Suprapubic skin (tissue), 4 donors: ENCODE measurements around the gene KCTD3. TPM values are rescaled to one million over a fixed set of nuclear protein-coding genes. Genes with fewer than 3 reads are reported as not detected.

Experiments
- DNase-seq, 2 donors: peaks; one replicate each; pipeline ENCODE4 v3.0.0-alpha.2; 2019; ENCODE audit warnings: low spot score in 2 of 2
- H3K27ac ChIP-seq: fragments of 200-600 bp; sonication (generic); one replicate; pipeline ENCODE4 v1.5.1; 2019
- H3K27me3 ChIP-seq: fragments of 200-600 bp; sonication (generic); one replicate; pipeline ENCODE4 v1.5.1; 2019
- H3K36me3 ChIP-seq: fragments of 200-600 bp; sonication (generic); one replicate; pipeline ENCODE4 v1.5.1; 2019
- H3K4me1 ChIP-seq: fragments of 200-600 bp; sonication (generic); one replicate; pipeline ENCODE4 v1.5.1; 2019
- H3K4me3 ChIP-seq: fragments of 200-600 bp; sonication (generic); one replicate; pipeline ENCODE4 v1.5.1; 2019; ENCODE audit warnings: mild to moderate bottlenecking
- H3K9me3 ChIP-seq: fragments of 200-600 bp; sonication (generic); one replicate; pipeline ENCODE4 v1.5.1; 2019
- EP300 ChIP-seq: sonication (generic); formaldehyde crosslinking; IDR thresholded peaks from one replicate; pipeline ENCODE4 v1.6.1; 2017; ENCODE audit warnings: antibody characterized with exemption
- POLR2A ChIP-seq, 2 donors: fragments of 450-650 bp; IDR thresholded peaks; one replicate each; pipeline ENCODE4 v1.6.1; 2017; ENCODE audit warnings: antibody characterized with exemption in 2 of 2, mild to moderate bottlenecking in 2 of 2, moderate library complexity in 2 of 2
- POLR2AphosphoS5 ChIP-seq, 3 donors: sonication (generic); formaldehyde crosslinking; IDR thresholded peaks; one replicate each; pipeline ENCODE4 v1.6.1; 2017; ENCODE audit warnings: antibody characterized with exemption in 3 of 3
- WGBS: methylation state at CpG from one replicate; pipeline ENCODE4 v1.1.5; 2018; 5-methylcytosine and 5-hydroxymethylcytosine counted together
- total RNA-seq, 4 donors: library from RNA; depleted of rRNA; stranded (reverse); fragments of >200 nt; gene quantifications; one replicate each; pipeline ENCODE4 v1.1.0, GENCODE V29; 2016
- TF ChIP-seq, protein P1 (sequence below), 2 donors: fragments of 200-600 bp in 1 of 2; fragments of 450-650 bp in 1 of 2; sonication (generic) in 1 of 2; IDR thresholded peaks; one replicate each; pipeline ENCODE4 v1.5.1; 2016 to 2019; ENCODE audit warnings: antibody characterized with exemption in 2 of 2, mild to moderate bottlenecking in 1 of 2, moderate library complexity in 1 of 2

The KCTD3 gene
- total RNA-seq, 4 donors from 2014 or later: 25.6 to 50.2 (median 33.9) TPM

DNA sequence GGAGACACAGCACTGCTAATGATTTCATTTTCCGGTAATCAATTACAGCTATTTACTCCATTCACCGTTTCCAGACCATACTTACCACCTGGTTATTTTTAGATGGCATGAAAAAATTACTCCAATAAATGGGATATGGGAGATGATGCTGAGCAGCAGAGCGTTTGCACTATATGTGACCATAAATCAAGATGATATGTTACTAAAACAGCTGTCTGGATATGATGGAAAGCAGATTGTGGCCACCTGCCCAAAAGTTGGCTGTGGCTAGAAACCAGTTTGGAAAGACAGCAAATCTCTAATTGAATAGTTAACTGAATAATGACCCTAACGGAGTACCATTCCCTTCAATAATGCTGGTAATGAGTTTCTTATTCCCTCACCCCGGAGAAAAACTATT lies 22.5 kb upstream of the KCTD3 start:
- Histone ChIP-seq H3K36me3 (no peaks in the 10 kb centered on the region), H3K9me3 (no peaks in the 10 kb centered on the region), H3K4me3 (no peak overlapping the region), H3K27ac (no peak overlapping the region), H3K4me1 (peaks cover 19% of the 10 kb centered on the region), H3K27me3 (no peaks in the 10 kb centered on the region)
- TF ChIP-seq POLR2AphosphoS5 (IDR thresholded peaks at IDR 0.05): no peak
- no peak for TF ChIP-seq EP300
- no peak for TF ChIP-seq POLR2A (IDR thresholded peaks at IDR 0.05)
- TF ChIP-seq, protein P1, sequence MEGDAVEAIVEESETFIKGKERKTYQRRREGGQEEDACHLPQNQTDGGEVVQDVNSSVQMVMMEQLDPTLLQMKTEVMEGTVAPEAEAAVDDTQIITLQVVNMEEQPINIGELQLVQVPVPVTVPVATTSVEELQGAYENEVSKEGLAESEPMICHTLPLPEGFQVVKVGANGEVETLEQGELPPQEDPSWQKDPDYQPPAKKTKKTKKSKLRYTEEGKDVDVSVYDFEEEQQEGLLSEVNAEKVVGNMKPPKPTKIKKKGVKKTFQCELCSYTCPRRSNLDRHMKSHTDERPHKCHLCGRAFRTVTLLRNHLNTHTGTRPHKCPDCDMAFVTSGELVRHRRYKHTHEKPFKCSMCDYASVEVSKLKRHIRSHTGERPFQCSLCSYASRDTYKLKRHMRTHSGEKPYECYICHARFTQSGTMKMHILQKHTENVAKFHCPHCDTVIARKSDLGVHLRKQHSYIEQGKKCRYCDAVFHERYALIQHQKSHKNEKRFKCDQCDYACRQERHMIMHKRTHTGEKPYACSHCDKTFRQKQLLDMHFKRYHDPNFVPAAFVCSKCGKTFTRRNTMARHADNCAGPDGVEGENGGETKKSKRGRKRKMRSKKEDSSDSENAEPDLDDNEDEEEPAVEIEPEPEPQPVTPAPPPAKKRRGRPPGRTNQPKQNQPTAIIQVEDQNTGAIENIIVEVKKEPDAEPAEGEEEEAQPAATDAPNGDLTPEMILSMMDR (IDR thresholded peaks at IDR 0.05): no peak
- WGBS: 73% methylated on average over 5 of the region's 5 CpGs
- DNase-seq: no peak

DNA sequence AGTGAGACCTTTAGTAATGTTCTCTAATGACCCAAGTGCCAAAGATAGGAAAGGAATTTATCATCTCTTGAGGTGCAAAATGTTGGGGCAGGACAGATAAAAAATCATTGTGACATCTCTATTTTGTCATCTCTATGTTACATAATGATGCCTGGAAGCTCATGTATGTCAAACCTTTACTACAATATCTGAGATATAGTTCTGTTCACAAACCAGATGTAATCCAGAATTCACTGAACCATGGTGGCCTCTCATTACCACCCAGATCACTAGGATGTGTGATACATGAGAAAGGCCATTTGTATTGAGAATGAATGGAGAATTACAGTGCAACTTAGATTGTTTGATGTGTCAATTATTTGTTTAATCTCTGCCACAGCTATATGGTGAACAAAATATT lies 22.0 kb upstream of the KCTD3 start:
- Histone ChIP-seq H3K4me1 (peaks cover 14% of the 10 kb centered on the region), H3K9me3 (no peaks in the 10 kb centered on the region), H3K27me3 (no peaks in the 10 kb centered on the region), H3K36me3 (no peaks in the 10 kb centered on the region), H3K4me3 (no peak overlapping the region), H3K27ac (no peak overlapping the region)
- DNase-seq: no peak
- TF ChIP-seq EP300 (no peak), POLR2AphosphoS5 (IDR thresholded peaks at IDR 0.05) (no peak), POLR2A (IDR thresholded peaks at IDR 0.05) (no peak)
- TF ChIP-seq, protein P1 (IDR thresholded peaks at IDR 0.05): no peak

DNA sequence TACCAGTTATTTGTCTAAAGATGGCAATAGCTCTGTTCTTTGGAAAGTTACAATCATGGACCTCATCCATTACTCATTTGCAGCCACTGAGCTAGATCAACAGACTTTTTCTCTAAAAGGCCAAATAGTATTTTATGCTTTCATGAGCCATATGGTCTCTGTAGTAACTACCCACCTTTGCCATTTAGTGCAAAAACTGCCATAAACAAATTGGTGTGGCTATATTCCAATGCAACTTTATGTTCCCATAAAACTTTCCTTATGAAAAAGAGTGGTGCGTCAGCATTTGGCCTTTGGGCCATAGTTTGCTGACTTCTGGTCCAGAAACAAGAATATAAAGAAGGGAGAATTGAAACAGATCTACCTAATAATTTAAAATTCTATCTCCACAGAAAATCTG lies 20.1 kb upstream of the KCTD3 start:
- Histone ChIP-seq H3K27ac (no peak overlapping the region), H3K27me3 (no peaks in the 10 kb centered on the region), H3K9me3 (no peaks in the 10 kb centered on the region), H3K4me3 (no peak overlapping the region), H3K4me1 (no peaks in the 10 kb centered on the region), H3K36me3 (no peaks in the 10 kb centered on the region)
- TF ChIP-seq, protein P1 (IDR thresholded peaks at IDR 0.05): no peak
- TF ChIP-seq POLR2A (IDR thresholded peaks at IDR 0.05) (no peak), EP300 (no peak), POLR2AphosphoS5 (IDR thresholded peaks at IDR 0.05) (no peak)
- no peak for DNase-seq
- 82% methylated on average over 1 of the region's 1 CpG for WGBS

DNA sequence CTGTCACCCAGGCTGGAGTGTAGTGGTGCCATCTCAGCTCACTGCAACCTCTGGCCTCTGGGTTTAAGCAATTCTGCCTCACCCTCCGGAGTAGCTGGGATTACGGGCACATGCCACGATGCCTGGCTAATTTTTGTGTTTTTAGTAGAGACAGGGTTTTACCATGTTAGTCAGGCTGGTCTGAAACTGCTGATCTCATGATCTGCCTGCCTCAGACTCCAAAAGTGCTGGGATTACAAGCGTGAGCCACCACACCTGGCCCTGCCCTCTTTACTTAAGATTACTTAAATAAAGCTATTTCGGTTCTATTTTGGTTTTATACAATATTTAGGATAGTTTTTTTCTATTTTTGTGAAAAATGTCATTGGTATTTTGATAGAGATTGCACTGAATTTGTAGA lies 15.3 kb upstream of the KCTD3 start:
- Histone ChIP-seq H3K27me3 (no peaks in the 10 kb centered on the region), H3K36me3 (no peaks in the 10 kb centered on the region), H3K4me1 (no peaks in the 10 kb centered on the region), H3K4me3 (no peak overlapping the region), H3K27ac (no peak overlapping the region), H3K9me3 (peaks cover 9% of the 10 kb centered on the region)
- WGBS: 91% methylated on average over 5 of the region's 5 CpGs
- no peak for DNase-seq
- no peak for TF ChIP-seq POLR2A (IDR thresholded peaks at IDR 0.05)
- TF ChIP-seq, protein P1 (IDR thresholded peaks at IDR 0.05): no peak
- no peak for TF ChIP-seq EP300
- TF ChIP-seq POLR2AphosphoS5 (IDR thresholded peaks at IDR 0.05): no peak

DNA sequence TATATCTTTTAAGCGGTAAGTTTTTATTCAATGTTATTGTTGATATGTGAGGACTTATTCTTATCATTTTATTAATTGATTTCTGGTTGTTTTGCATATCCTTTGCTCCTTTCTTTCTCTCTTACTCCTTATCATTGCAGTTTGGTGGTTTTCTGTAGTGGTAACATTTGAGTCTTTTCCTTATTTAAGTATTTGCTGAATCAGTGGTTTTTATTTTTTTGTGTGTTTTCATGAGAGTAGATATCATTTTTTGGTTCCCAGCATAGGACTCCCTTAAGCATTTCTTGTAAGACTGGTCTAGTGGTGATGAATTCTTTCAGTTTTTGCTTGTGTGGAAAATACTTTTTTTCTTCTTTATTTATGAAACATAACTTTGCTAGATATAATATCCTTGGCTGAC lies 12.2 kb upstream of the KCTD3 start:
- Histone ChIP-seq H3K9me3 (peaks cover 9% of the 10 kb centered on the region), H3K4me1 (no peaks in the 10 kb centered on the region), H3K4me3 (no peak overlapping the region), H3K27me3 (no peaks in the 10 kb centered on the region), H3K27ac (no peak overlapping the region), H3K36me3 (no peaks in the 10 kb centered on the region)
- TF ChIP-seq EP300 (no peak), POLR2A (IDR thresholded peaks at IDR 0.05) (no peak), POLR2AphosphoS5 (IDR thresholded peaks at IDR 0.05) (no peak)
- TF ChIP-seq, protein P1 (IDR thresholded peaks at IDR 0.05): no peak
- 87% methylated on average over 1 of the region's 1 CpG for WGBS
- no peak for DNase-seq
